ENCODE results near the gene CNPY1.

Gene CNPY1

GRCh38 chr7:155467846-155468784, 78.2 kb downstream of the CNPY1 start:
- TF ChIP-seq, protein P1, sequence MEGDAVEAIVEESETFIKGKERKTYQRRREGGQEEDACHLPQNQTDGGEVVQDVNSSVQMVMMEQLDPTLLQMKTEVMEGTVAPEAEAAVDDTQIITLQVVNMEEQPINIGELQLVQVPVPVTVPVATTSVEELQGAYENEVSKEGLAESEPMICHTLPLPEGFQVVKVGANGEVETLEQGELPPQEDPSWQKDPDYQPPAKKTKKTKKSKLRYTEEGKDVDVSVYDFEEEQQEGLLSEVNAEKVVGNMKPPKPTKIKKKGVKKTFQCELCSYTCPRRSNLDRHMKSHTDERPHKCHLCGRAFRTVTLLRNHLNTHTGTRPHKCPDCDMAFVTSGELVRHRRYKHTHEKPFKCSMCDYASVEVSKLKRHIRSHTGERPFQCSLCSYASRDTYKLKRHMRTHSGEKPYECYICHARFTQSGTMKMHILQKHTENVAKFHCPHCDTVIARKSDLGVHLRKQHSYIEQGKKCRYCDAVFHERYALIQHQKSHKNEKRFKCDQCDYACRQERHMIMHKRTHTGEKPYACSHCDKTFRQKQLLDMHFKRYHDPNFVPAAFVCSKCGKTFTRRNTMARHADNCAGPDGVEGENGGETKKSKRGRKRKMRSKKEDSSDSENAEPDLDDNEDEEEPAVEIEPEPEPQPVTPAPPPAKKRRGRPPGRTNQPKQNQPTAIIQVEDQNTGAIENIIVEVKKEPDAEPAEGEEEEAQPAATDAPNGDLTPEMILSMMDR (IDR thresholded peaks at IDR 0.05; ENCODE audit: low read depth, low read length): no peak
- DNase-seq (ENCODE audit: extremely low read depth, low read depth): no peak

- no peak for DNase-seq (ENCODE audit: extremely low read depth, low read depth)
- TF ChIP-seq, protein P1 (IDR thresholded peaks at IDR 0.05; ENCODE audit: low read depth, low read length): no peak
Measured at GRCh38 chr7:155466814-155467733, 79.3 kb downstream of the CNPY1 start.

DNA sequence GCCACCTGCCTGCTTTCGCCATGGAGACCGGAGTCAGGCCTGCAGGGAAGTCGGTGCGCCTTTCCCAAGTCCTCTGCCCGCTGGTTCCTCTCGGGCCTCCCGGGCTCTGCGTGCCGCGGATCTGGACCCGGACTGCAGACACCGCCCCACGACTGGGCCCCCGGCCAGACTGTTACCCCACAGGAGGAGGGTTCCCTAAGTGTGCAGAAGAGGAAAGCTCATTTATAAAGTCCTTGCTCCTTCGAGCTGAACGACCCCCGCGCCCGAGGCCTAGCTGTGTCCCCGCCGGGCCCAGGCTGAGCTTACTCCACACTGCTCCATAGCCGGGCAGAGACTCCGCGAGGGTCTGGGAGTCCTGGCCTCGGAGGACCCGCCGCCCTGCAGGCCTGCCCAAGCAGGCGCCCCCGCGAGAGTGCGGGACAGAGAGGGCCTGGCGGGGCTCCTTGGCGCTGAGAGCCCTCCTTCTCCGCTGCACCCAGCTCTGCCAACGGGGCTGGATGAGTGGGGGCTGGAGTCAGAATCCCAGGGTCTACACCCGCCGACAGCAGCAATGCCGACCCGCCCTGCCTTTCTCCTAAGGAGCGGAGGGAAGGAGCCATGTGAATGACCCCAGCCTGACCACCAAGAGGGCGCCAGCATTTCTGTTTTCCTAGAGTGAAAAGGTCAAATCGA, 80.1 kb downstream of the CNPY1 start:
- TF ChIP-seq, protein P1 (IDR thresholded peaks at IDR 0.05; ENCODE audit: low read depth, low read length): no peak
- no peak for DNase-seq (ENCODE audit: extremely low read depth, low read depth)

DNA sequence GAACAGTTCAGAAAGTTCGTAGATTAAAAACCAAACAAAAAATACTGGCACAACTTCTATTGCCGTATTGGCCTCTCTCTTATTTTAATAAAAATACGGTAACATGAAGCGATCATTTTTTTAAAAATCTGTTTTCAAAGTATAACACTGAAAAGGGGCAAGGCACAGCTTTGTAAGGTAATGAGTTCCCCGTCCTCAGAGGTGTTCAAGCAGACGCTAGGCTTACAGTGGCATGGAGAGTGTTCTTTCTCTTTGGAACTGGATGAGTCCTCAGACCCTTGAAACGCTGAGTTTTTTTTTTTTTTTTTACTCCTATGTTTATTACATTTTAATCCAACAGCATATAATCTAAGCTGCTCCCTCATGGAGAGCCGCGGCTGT, 80.6 kb downstream of the CNPY1 start:
- TF ChIP-seq, protein P1 (IDR thresholded peaks at IDR 0.05; ENCODE audit: low read depth, low read length): no peak
- no peak for DNase-seq (ENCODE audit: extremely low read depth, low read depth)

DNA sequence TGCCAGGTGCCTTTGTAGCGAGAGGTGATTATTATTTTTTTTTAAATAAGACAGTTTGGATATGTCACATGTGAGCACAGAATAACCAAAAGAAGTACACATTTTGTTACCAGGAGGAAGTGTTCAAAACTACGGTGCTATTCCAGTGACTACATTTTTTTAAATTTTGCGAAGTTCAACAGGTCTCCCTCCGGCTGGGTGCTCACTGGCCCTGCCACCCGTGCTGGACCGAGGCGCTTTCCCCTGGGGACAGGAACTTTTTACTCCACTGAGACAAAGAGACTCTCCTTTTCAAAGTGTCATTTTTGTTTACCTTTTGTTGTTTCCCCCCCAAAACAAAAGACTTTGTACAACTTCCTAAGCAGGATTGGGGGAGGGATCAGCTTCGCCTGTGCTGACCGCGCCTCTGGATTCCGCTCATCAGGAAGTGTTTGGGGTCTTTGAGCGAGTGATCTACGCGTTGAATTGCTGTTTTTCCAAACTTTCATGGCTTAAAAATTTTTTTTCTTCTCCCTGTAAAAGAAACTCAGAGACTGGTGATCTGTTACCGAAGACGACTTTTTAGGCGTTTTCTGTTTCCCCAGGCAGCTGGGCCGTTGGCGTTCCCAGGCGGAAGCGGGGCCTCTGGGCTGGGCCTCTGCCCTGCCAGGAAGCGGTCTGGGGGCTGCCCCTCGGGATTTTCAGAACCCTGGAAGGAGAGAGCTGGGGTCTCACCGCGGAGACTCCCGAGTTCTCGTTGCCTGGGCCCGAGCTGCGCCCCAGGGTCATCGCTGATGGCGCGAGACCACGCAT, 81.2 kb downstream of the CNPY1 start:
- DNase-seq (ENCODE audit: extremely low read depth, low read depth): no peak
- TF ChIP-seq, protein P1 (IDR thresholded peaks at IDR 0.05; ENCODE audit: low read depth, low read length): no peak

- DNase-seq (ENCODE audit: extremely low read depth, low read depth): no peak
- TF ChIP-seq, protein P1 (IDR thresholded peaks at IDR 0.05; ENCODE audit: low read depth, low read length): no peak
Measured at GRCh38 chr7:155464183-155464582, 82.2 kb downstream of the CNPY1 start.

Data from AG09319 (cell line).